Measurements from ENCODE around the gene ARHGEF17. TPM values are rescaled to one million over a fixed set of nuclear protein-coding genes. Genes with fewer than 3 reads are reported as not detected.

ARHGEF17 gene
- total RNA-seq, 1 donor from 2014 or later, result 19.9 TPM

DNA sequence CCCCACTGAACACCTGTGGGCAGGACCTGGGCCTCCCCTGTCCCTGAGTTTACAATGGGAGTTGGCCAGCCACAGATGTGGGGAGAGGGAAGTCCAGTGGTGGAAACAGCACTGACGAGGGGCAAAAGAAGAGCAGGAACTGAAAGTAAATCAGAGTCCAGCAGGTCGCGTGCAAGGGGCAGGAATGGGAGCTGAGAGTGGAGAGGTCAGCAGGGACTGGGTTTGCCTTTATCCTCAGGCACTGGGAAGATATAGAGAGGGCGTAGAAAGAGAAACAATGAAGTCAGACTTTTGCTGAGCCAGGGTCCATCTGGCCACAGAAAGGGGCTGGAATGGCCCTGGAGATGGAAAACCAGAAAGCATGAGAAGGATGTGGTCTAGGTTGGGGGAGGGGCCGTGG lies 27.4 kb upstream of the ARHGEF17 start:
- no peaks in the 10 kb centered on the region for H3K9me3 Mint-ChIP-seq
- no peak overlapping the region for H2AFZ ChIP-seq (replicated peaks)
- no peaks in the 10 kb centered on the region for H3K79me2 ChIP-seq (ENCODE audit: low read depth)
- peaks cover under 1% of the 10 kb centered on the region for H3K4me1 Mint-ChIP-seq
- TF ChIP-seq EZH2 (IDR thresholded peaks at IDR 0.05), result no peak
- TF ChIP-seq, protein P1, sequence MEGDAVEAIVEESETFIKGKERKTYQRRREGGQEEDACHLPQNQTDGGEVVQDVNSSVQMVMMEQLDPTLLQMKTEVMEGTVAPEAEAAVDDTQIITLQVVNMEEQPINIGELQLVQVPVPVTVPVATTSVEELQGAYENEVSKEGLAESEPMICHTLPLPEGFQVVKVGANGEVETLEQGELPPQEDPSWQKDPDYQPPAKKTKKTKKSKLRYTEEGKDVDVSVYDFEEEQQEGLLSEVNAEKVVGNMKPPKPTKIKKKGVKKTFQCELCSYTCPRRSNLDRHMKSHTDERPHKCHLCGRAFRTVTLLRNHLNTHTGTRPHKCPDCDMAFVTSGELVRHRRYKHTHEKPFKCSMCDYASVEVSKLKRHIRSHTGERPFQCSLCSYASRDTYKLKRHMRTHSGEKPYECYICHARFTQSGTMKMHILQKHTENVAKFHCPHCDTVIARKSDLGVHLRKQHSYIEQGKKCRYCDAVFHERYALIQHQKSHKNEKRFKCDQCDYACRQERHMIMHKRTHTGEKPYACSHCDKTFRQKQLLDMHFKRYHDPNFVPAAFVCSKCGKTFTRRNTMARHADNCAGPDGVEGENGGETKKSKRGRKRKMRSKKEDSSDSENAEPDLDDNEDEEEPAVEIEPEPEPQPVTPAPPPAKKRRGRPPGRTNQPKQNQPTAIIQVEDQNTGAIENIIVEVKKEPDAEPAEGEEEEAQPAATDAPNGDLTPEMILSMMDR (IDR thresholded peaks at IDR 0.05), result no peak
- no peak for TF ChIP-seq EZH2phosphoT487 (IDR thresholded peaks at IDR 0.05)
- H3K27ac Mint-ChIP-seq, result no peak overlapping the region
- no peaks in the 10 kb centered on the region for H3K36me3 Mint-ChIP-seq
- peaks cover 10% of the 10 kb centered on the region for H3K27me3 Mint-ChIP-seq (ENCODE audit: insufficient read depth, low read depth)
- H3K27ac ChIP-seq, result no peak overlapping the region
- H3K4me2 ChIP-seq, result no peak overlapping the region
- no peak overlapping the region for H3K4me3 Mint-ChIP-seq
- H3K9me3 ChIP-seq (ENCODE audit: low read depth), result no peaks in the 10 kb centered on the region
- no peaks in the 10 kb centered on the region for H3F3A ChIP-seq (ENCODE audit: low read depth)
- H3K4me3 ChIP-seq, result no peak overlapping the region
- H3K27me3 ChIP-seq, result no peaks in the 10 kb centered on the region
- no peaks in the 10 kb centered on the region for H3K4me1 ChIP-seq
- no peak overlapping the region for H3K9ac ChIP-seq
- H3K36me3 ChIP-seq, result no peaks in the 10 kb centered on the region
- no peak for DNase-seq (ENCODE audit: low spot score)
- H4K20me1 ChIP-seq (ENCODE audit: low read depth), result no peaks in the 10 kb centered on the region

GRCh38 chr11:73281201-73281741 lies 26.8 kb upstream of the ARHGEF17 start:
- H3K36me3 Mint-ChIP-seq, result no peaks in the 10 kb centered on the region
- Histone ChIP-seq H4K20me1 (ENCODE audit: low read depth) (no peaks in the 10 kb centered on the region), H3K36me3 (no peaks in the 10 kb centered on the region), H3K27ac (no peak overlapping the region), H3K9me3 (ENCODE audit: low read depth) (no peaks in the 10 kb centered on the region), H2AFZ (replicated peaks) (no peak overlapping the region), H3K4me2 (no peak overlapping the region), H3K4me1 (no peaks in the 10 kb centered on the region), H3K79me2 (ENCODE audit: low read depth) (no peaks in the 10 kb centered on the region), H3K4me3 (no peak overlapping the region), H3F3A (ENCODE audit: low read depth) (no peaks in the 10 kb centered on the region), H3K27me3 (no peaks in the 10 kb centered on the region), H3K9ac (no peak overlapping the region)
- H3K27me3 Mint-ChIP-seq (ENCODE audit: insufficient read depth, low read depth), result peaks cover 10% of the 10 kb centered on the region
- no peak overlapping the region for H3K27ac Mint-ChIP-seq
- TF ChIP-seq, protein P1 (IDR thresholded peaks at IDR 0.05), result no peak
- TF ChIP-seq EZH2 (IDR thresholded peaks at IDR 0.05) (no peak), EZH2phosphoT487 (IDR thresholded peaks at IDR 0.05) (no peak)
- no peaks in the 10 kb centered on the region for H3K9me3 Mint-ChIP-seq
- no peak overlapping the region for H3K4me3 Mint-ChIP-seq
- DNase-seq (ENCODE audit: low spot score), result no peak
- H3K4me1 Mint-ChIP-seq, result peaks cover 3% of the 10 kb centered on the region

DNA sequence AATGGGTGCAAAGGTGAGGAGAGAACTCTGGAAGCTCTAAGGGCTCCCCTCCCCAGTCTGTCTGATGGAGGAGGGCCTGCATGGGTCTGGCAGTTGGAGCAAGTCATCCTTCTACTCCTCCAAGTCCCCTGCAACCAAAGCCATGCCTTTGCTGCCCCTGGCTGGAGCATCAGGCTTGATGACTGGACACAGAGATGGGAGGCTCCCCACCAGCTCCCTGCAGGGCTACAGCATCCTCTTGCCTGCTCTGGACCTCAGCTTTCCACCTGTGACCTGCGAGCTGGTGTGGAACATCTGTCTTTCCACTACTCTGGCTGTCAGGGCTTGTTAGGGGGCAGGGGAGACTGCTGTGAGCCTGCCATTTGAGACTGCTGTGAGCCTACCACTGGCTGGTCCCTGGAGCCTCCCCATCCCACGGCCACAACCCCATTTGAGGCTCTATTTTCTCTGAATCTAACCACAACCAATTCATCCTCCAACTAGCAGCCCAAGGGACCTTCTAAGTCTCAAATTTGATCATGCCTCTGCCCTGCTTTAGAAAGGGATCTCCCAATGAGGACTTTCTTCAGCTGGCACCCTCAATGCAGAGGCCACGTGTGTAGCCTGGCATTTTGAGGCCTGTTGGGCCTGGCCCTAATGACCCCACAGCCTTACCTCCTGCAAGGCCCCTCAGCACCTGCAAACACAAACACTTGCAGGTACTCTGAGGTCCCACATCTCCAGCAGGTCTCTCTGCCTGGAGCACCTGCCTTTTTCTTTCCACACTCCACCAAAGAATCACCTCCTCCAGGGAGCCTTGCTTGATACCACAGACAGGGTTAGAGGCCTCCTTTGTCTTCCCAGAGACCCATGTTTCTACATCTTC lies 26.0 kb upstream of the ARHGEF17 start:
- H3K27me3 ChIP-seq, result no peaks in the 10 kb centered on the region
- H3K4me2 ChIP-seq, result no peak overlapping the region
- no peak overlapping the region for H2AFZ ChIP-seq (replicated peaks)
- Mint-ChIP-seq H3K27ac (peak overlapping the region; percentile 66), H3K9me3 (no peaks in the 10 kb centered on the region), H3K4me1 (peaks cover 8% of the 10 kb centered on the region), H3K36me3 (no peaks in the 10 kb centered on the region), H3K4me3 (no peak overlapping the region), H3K27me3 (ENCODE audit: insufficient read depth, low read depth) (peaks cover 10% of the 10 kb centered on the region)
- DNase-seq (ENCODE audit: low spot score), result no peak
- H3K27ac ChIP-seq, result no peak overlapping the region
- H4K20me1 ChIP-seq (ENCODE audit: low read depth), result no peaks in the 10 kb centered on the region
- no peak overlapping the region for H3K9ac ChIP-seq
- no peaks in the 10 kb centered on the region for H3F3A ChIP-seq (ENCODE audit: low read depth)
- H3K4me1 ChIP-seq, result no peaks in the 10 kb centered on the region
- H3K36me3 ChIP-seq, result no peaks in the 10 kb centered on the region
- no peaks in the 10 kb centered on the region for H3K9me3 ChIP-seq (ENCODE audit: low read depth)
- no peak for TF ChIP-seq EZH2phosphoT487 (IDR thresholded peaks at IDR 0.05)
- H3K79me2 ChIP-seq (ENCODE audit: low read depth), result no peaks in the 10 kb centered on the region
- H3K4me3 ChIP-seq, result no peak overlapping the region

Measured in neural progenitor cell (in vitro differentiated cells).